Ishikawa (cell line): Measurements from ENCODE around the gene IMMP2L.

Source experiments
- CEBPB ChIP-seq: IDR thresholded peaks from 2 replicates; pipeline ENCODE4 v1.6.1; 2012
- CREB1 ChIP-seq: IDR thresholded peaks from 2 replicates; pipeline ENCODE4 v1.6.1; 2012; ENCODE audit warnings: low read depth
- EGR1 ChIP-seq: IDR thresholded peaks from 2 replicates; pipeline ENCODE4 v1.6.1; 2012
- EP300 ChIP-seq: IDR thresholded peaks from 2 replicates; pipeline ENCODE4 v1.6.1; 2012; ENCODE audit warnings: borderline replicate concordance
- FOXM1 ChIP-seq: IDR thresholded peaks from 2 replicates; pipeline ENCODE4 v1.6.1; 2012; ENCODE audit warnings: low read depth, borderline replicate concordance
- MAX ChIP-seq: IDR thresholded peaks from 2 replicates; pipeline ENCODE4 v1.6.1; 2012
- NFIC ChIP-seq: IDR thresholded peaks from 2 replicates; pipeline ENCODE4 v1.6.1; 2012
- RAD21 ChIP-seq: IDR thresholded peaks from 2 replicates; pipeline ENCODE4 v1.6.1; 2012; ENCODE audit warnings: low read depth
- REST ChIP-seq: IDR thresholded peaks from 2 replicates; pipeline ENCODE4 v1.6.1; 2012; ENCODE audit warnings: low read depth, mild to moderate bottlenecking
- TAF1 ChIP-seq: IDR thresholded peaks from 2 replicates; pipeline ENCODE4 v1.6.1; 2012; ENCODE audit warnings: low read depth, mild to moderate bottlenecking
- TCF12 ChIP-seq: IDR thresholded peaks from 2 replicates; pipeline ENCODE4 v1.6.1; 2012; ENCODE audit warnings: low read depth
- TEAD4 ChIP-seq: IDR thresholded peaks from 2 replicates; pipeline ENCODE4 v1.6.1; 2012
- YY1 ChIP-seq: IDR thresholded peaks from 2 replicates; pipeline ENCODE4 v1.6.1; 2012; ENCODE audit warnings: low read depth
- ZBTB7A ChIP-seq: IDR thresholded peaks from 2 replicates; pipeline ENCODE4 v1.6.1; 2012; ENCODE audit warnings: low read depth

- TF ChIP-seq CREB1 (no peak), NFIC (no peak), EGR1 (no peak), ZBTB7A (no peak), REST (no peak), MAX (no peak), EP300 (no peak), RAD21 (no peak), TCF12 (no peak), YY1 (no peak), TAF1 (no peak), FOXM1 (no peak), TEAD4 (no peak), CEBPB (no peak)
Observed at GRCh38 chr7:111438369-111439289, 123.7 kb downstream of the IMMP2L start.
